Keratinocyte (primary cell): ENCODE data around the gene SIPA1L3. TPM values are rescaled to one million over a fixed set of nuclear protein-coding genes. Genes with fewer than 3 reads are reported as not detected.
A peak's percentile ranks its signal among the peaks of the same experiment; 100 is the strongest.

ENCODE experiments used
- DNase-seq: peaks from one replicate; pipeline ENCODE4 v3.0.0-alpha.2; 2011; ENCODE audit warnings: low read depth, missing footprints, low spot score
- FAIRE-seq: peaks from 2 replicates; lab custom pipeline; 2011; peaks lifted over from hg19 to GRCh38; lab: Jason Lieb, UNC
- H2AFZ ChIP-seq: 2 replicates; pipeline ENCODE4 v1.6.0; 2012; ENCODE audit warnings: low read length, control low read depth, inconsistent platforms; ENCODE audit not compliant: control insufficient read depth
- H3K27ac ChIP-seq: 2 replicates; pipeline ENCODE4 v1.5.1; 2011; ENCODE audit warnings: low read length; ENCODE audit not compliant: control insufficient read depth, insufficient read depth
- H3K27me3 ChIP-seq: 3 replicates; pipeline ENCODE4 v1.6.0; 2011; ENCODE audit warnings: low read length; ENCODE audit not compliant: control insufficient read depth, insufficient read depth; ENCODE audit errors: extremely low read depth
- H3K36me3 ChIP-seq, 2 experiments: 2 replicates in 1 of 2; 3 replicates in 1 of 2; pipeline ENCODE4 v1.5.1; 2011; ENCODE audit warnings: low read length in 2 of 2, mild to moderate bottlenecking in 1 of 2; ENCODE audit not compliant: control insufficient read depth in 2 of 2, insufficient read depth in 2 of 2; ENCODE audit errors: extremely low read depth in 1 of 2
- H3K4me1 ChIP-seq: 3 replicates; pipeline ENCODE4 v1.5.1; 2011; ENCODE audit warnings: low read length; ENCODE audit not compliant: control insufficient read depth, insufficient read depth; ENCODE audit errors: extremely low read depth
- H3K4me2 ChIP-seq: 3 replicates; pipeline ENCODE4 v1.6.0; 2011; ENCODE audit warnings: low read depth, low read length; ENCODE audit not compliant: control insufficient read depth, insufficient read depth; ENCODE audit errors: extremely low read depth
- H3K4me3 ChIP-seq, 3 experiments: fragments of 200-600 bp in 1 of 3; sonication (generic) in 1 of 3; 2 replicates in 2 of 3; 3 replicates in 1 of 3; pipeline ENCODE4 v1.5.1; 2011 to 2016; ENCODE audit warnings: low read length in 3 of 3, mild to moderate bottlenecking in 3 of 3, control low read depth in 2 of 3, inconsistent platforms in 1 of 3, low read depth in 1 of 3, mixed read lengths in 1 of 3, mixed run types in 1 of 3, moderate library complexity in 1 of 3; ENCODE audit not compliant: control insufficient read depth in 2 of 3, insufficient read depth in 2 of 3; ENCODE audit errors: extremely low read depth in 1 of 3
- H3K79me2 ChIP-seq: 2 replicates; pipeline ENCODE4 v1.6.0; 2012; ENCODE audit warnings: low read length; ENCODE audit not compliant: control insufficient read depth, insufficient read depth
- H3K9ac ChIP-seq: 3 replicates; pipeline ENCODE4 v1.6.0; 2011; ENCODE audit warnings: low read length; ENCODE audit not compliant: control insufficient read depth, insufficient read depth; ENCODE audit errors: extremely low read depth
- H3K9me1 ChIP-seq: 3 replicates; pipeline ENCODE4 v1.6.0; 2011; ENCODE audit warnings: low read length; ENCODE audit not compliant: control insufficient read depth, insufficient read depth; ENCODE audit errors: extremely low read depth
- H3K9me3 ChIP-seq: 2 replicates; pipeline ENCODE4 v1.5.1; 2012; ENCODE audit warnings: low read depth, low read length; ENCODE audit not compliant: control insufficient read depth
- H4K20me1 ChIP-seq: 3 replicates; pipeline ENCODE4 v1.6.0; 2011; ENCODE audit warnings: low read length; ENCODE audit not compliant: control insufficient read depth, insufficient read depth; ENCODE audit errors: extremely low read depth
- CTCF ChIP-seq, 3 experiments: IDR thresholded peaks in 1 of 3; conservative IDR thresholded peaks in 1 of 3; optimal IDR thresholded peaks in 1 of 3; 2 replicates in 2 of 3; 3 replicates in 1 of 3; pipeline versions ENCODE3 to v1.5.1; 2011; ENCODE audit warnings: low read length in 3 of 3, mild to moderate bottlenecking in 3 of 3, moderate library complexity in 2 of 3, control low read depth in 1 of 3, inconsistent platforms in 1 of 3; ENCODE audit not compliant: insufficient read depth in 2 of 3; ENCODE audit errors: extremely low read depth in 1 of 3
- EZH2 ChIP-seq: IDR thresholded peaks from one replicate; pipeline ENCODE4 v1.6.1; 2012; ENCODE audit warnings: inconsistent platforms, mild to moderate bottlenecking, low read length, moderate library complexity
- dilution Hi-C: fragments of 300-500 bp; cut with MboI; formaldehyde crosslinking; loops from one replicate; pipeline ENCODE4 v1.7.0; 2020; ENCODE audit warnings: low sequenced_read_pairs; ENCODE audit not compliant: extremely low pct_ligation_motif_present
- polyA plus RNA-seq, 5 experiments: library from polyadenylated mRNA; depleted of rRNA in 3 of 5; stranded (reverse) in 3 of 5; stranded (forward) in 1 of 5; unstranded in 1 of 5; fragments of >200 nt; gene quantifications; 1 replicate in 1 of 5; 2 replicates in 3 of 5; 3 replicates in 1 of 5; pipeline versions ENCODE4 v1.2.1 to v1.2.3, GENCODE V29; 2011 to 2012; ENCODE audit warnings: missing spikeins in 2 of 5, low read depth in 1 of 5, low replicate concordance in 1 of 5
- small RNA-seq, 3 experiments: library from RNA; depleted of rRNA; stranded (forward); fragments of <200 nt; gene quantifications; one replicate each; pipeline ENCODE3, GENCODE V24; 2012; ENCODE audit warnings: low read depth in 3 of 3, low replicate concordance in 1 of 3; ENCODE audit not compliant: insufficient read length in 3 of 3

SIPA1L3 gene
- polyA plus RNA-seq, 1 donor (not counting 4 experiments of a cell fraction or from before 2014, with no cell fraction given): 8.0 TPM

- Histone ChIP-seq H3K9me1 (no peaks in the 10 kb centered on the region), H3K4me1 (peaks cover 28% of the 10 kb centered on the region), H3K36me3 (no peaks in the 10 kb centered on the region), H3K79me2 (no peaks in the 10 kb centered on the region), H3K9ac (no peak overlapping the region), H3K4me2 (no peak overlapping the region), H3K9me3 (no peaks in the 10 kb centered on the region), H3K27me3 (no peaks in the 10 kb centered on the region), H4K20me1 (no peaks in the 10 kb centered on the region), H2AFZ (no peak overlapping the region), H3K27ac (no peak overlapping the region), H3K4me3 (no peak overlapping the region)
- TF ChIP-seq CTCF (optimal IDR thresholded peaks at IDR 0.05 in 1 of 3, IDR thresholded peaks at IDR 0.05 in 1 of 3, conservative IDR thresholded peaks at IDR 0.05 in 1 of 3; ENCODE audit: extremely low read depth in 1 of 3, insufficient read depth in 2 of 3, low read length in 3 of 3) (no peak), EZH2 (no peak)
- dilution Hi-C loops: no loop called here
- no peak for DNase-seq
- FAIRE-seq: no peak
These were observed 346.8 kb downstream of the SIPA1L3 start for GRCh38 chr19:38253788-38254187.

- Histone ChIP-seq H3K4me2 (peak overlapping the region; percentile 60), H3K9ac (no peak overlapping the region), H3K36me3 (no peaks in the 10 kb centered on the region), H3K79me2 (no peaks in the 10 kb centered on the region), H3K27me3 (no peaks in the 10 kb centered on the region), H3K4me1 (peaks cover 28% of the 10 kb centered on the region), H3K9me3 (no peaks in the 10 kb centered on the region), H2AFZ (no peak overlapping the region), H3K4me3 (no peak overlapping the region), H3K9me1 (no peaks in the 10 kb centered on the region), H3K27ac (no peak overlapping the region), H4K20me1 (no peaks in the 10 kb centered on the region)
- no peak for DNase-seq
- TF ChIP-seq CTCF (optimal IDR thresholded peaks at IDR 0.05 in 1 of 3, IDR thresholded peaks at IDR 0.05 in 1 of 3, conservative IDR thresholded peaks at IDR 0.05 in 1 of 3; ENCODE audit: extremely low read depth in 1 of 3, insufficient read depth in 2 of 3, low read length in 3 of 3) (no peak), EZH2 (no peak)
- no peak for FAIRE-seq
- dilution Hi-C loops: no loop called here
These were observed 348.5 kb downstream of the SIPA1L3 start for GRCh38 chr19:38255383-38256014.

Small RNA genes within 50 kb of the gene (small RNA-seq; reads per million reads assigned to genes)
- 0 reads per million in 3 experiments for gene RN7SL663P

Other genes with a start within 250 kb of the SIPA1L3 start
- gene ZNF607, start 187.4 kb upstream of the SIPA1L3 start, polyA plus RNA-seq: 4.5 to 6.1 TPM (median 5.4 TPM) in 3 replicates
- 2.4 to 5.2 TPM (median 3.5 TPM) in 3 replicates for gene ZNF573, start 127.6 kb upstream of the SIPA1L3 start, polyA plus RNA-seq
- not detected in 3 replicates for gene WDR87, start 614 bp upstream of the SIPA1L3 start, polyA plus RNA-seq